Measurements from ENCODE around the gene ALG9. TPM values are rescaled to one million over a fixed set of nuclear protein-coding genes. Genes with fewer than 3 reads are reported as not detected.
"Not testable (repeated sequence)": the region's sequence is repeated elsewhere in the genome, so short reads cannot be mapped to it uniquely, and the experiment has no call there.

Gene ALG9
- total RNA-seq, 2 experiments from 2014 or later, result 32.0 to 36.6 TPM

GRCh38 chr11:111792314-111792713, 79.1 kb downstream of the ALG9 start:
- peaks cover 3% of the 10 kb centered on the region for H3K9me3 Mint-ChIP-seq
- H3K27me3 Mint-ChIP-seq, result no peaks in the 10 kb centered on the region
- intact Hi-C loops (cut with micrococcal nuclease), result no loop called here
- no peak overlapping the region for H3K4me3 Mint-ChIP-seq
- DNase-seq, result no peak
- peaks cover 14% of the 10 kb centered on the region for H3K36me3 Mint-ChIP-seq (ENCODE audit: low read depth)
- ChIA-PET POLR2A (interaction anchor here (1.1 to 1.7 kb wide), 3 partner anchors 15 to 210 kb away, joined by 3 read pairs; no protein-coding TSS in a partner anchor), CTCF (interaction anchor here (1.1 to 2.4 kb wide), 5 partner anchors 9 to 54 kb away, joined by 3 to 10 read pairs (median 4); no protein-coding TSS in a partner anchor)
- no peak overlapping the region for H3K27ac Mint-ChIP-seq
- H3K4me1 Mint-ChIP-seq (ENCODE audit: low read depth), result peaks cover 6% of the 10 kb centered on the region
- TF ChIP-seq CTCF (IDR thresholded peaks at IDR 0.05), result no peak
- no peak for ATAC-seq

- no peaks in the 10 kb centered on the region for H3K4me1 Mint-ChIP-seq (ENCODE audit: low read depth)
- H3K27ac Mint-ChIP-seq, result no peak overlapping the region
- ChIA-PET POLR2A (no interaction called here), CTCF (no interaction called here)
- no peaks in the 10 kb centered on the region for H3K9me3 Mint-ChIP-seq
- H3K4me3 Mint-ChIP-seq, result no peak overlapping the region
- DNase-seq (no peak), ATAC-seq (no peak)
- intact Hi-C loops (cut with micrococcal nuclease), result loop anchor here (10.0 kb wide), 1 partner anchor 334 kb away; no protein-coding TSS in a partner anchor
- peaks cover 7% of the 10 kb centered on the region for H3K36me3 Mint-ChIP-seq (ENCODE audit: low read depth)
- TF ChIP-seq CTCF (IDR thresholded peaks at IDR 0.05), result no peak
- H3K27me3 Mint-ChIP-seq, result no peaks in the 10 kb centered on the region
Observed at GRCh38 chr11:111788464-111788863, 82.9 kb downstream of the ALG9 start.

- Mint-ChIP-seq H3K27ac (no peak overlapping the region), H3K9me3 (no peaks in the 10 kb centered on the region), H3K27me3 (no peaks in the 10 kb centered on the region), H3K4me3 (no peak overlapping the region), H3K4me1 (ENCODE audit: low read depth) (no peaks in the 10 kb centered on the region), H3K36me3 (ENCODE audit: low read depth) (peaks cover 7% of the 10 kb centered on the region)
- intact Hi-C loops (cut with micrococcal nuclease), result loop anchor here (10.0 kb wide), 1 partner anchor 333 kb away; no protein-coding TSS in a partner anchor
- POLR2A ChIA-PET, result no interaction called here
- DNase-seq (no peak), ATAC-seq (no peak)
- TF ChIP-seq CTCF (IDR thresholded peaks at IDR 0.05), result no peak
- CTCF ChIA-PET, result no interaction called here
Observed at GRCh38 chr11:111788051-111788450, 83.3 kb downstream of the ALG9 start.

- CTCF ChIA-PET, result interaction anchor here (0.7 kb wide), 2 partner anchors 55 to 331 kb away, joined by 3 read pairs; no protein-coding TSS in a partner anchor
- ATAC-seq (no peak), DNase-seq (no peak)
- TF ChIP-seq CTCF (IDR thresholded peaks at IDR 0.05), result no peak
- Mint-ChIP-seq H3K4me3 (no peak overlapping the region), H3K9me3 (no peaks in the 10 kb centered on the region), H3K27ac (no peak overlapping the region), H3K4me1 (ENCODE audit: low read depth) (no peaks in the 10 kb centered on the region), H3K27me3 (no peaks in the 10 kb centered on the region), H3K36me3 (ENCODE audit: low read depth) (peaks cover 7% of the 10 kb centered on the region)
- POLR2A ChIA-PET, result interaction anchor here (0.6 kb wide), 1 partner anchor 19 kb away, joined by 5 read pairs; no protein-coding TSS in a partner anchor
- intact Hi-C loops (cut with micrococcal nuclease), result loop anchor here (10.0 kb wide), 1 partner anchor 331 kb away; no protein-coding TSS in a partner anchor
Observed at GRCh38 chr11:111785886-111786412, 85.4 kb downstream of the ALG9 start.

GRCh38 chr11:111785076-111785475, 86.3 kb downstream of the ALG9 start:
- no peak overlapping the region for H3K27ac Mint-ChIP-seq
- ChIA-PET CTCF (no interaction called here), POLR2A (no interaction called here)
- no peak for DNase-seq
- peaks cover 7% of the 10 kb centered on the region for H3K36me3 Mint-ChIP-seq (ENCODE audit: low read depth)
- no peaks in the 10 kb centered on the region for H3K9me3 Mint-ChIP-seq
- no peak for TF ChIP-seq CTCF (IDR thresholded peaks at IDR 0.05)
- intact Hi-C loops (cut with micrococcal nuclease), result loop anchor here (10.0 kb wide), 1 partner anchor 330 kb away; no protein-coding TSS in a partner anchor
- H3K4me3 Mint-ChIP-seq, result no peak overlapping the region
- H3K27me3 Mint-ChIP-seq, result no peaks in the 10 kb centered on the region
- ATAC-seq, result no peak
- H3K4me1 Mint-ChIP-seq (ENCODE audit: low read depth), result no peaks in the 10 kb centered on the region

GRCh38 chr11:111784311-111784710, 87.1 kb downstream of the ALG9 start:
- H3K36me3 Mint-ChIP-seq (ENCODE audit: low read depth); H3K4me1 Mint-ChIP-seq (ENCODE audit: low read depth); H3K9me3 Mint-ChIP-seq; H3K27me3 Mint-ChIP-seq; ATAC-seq; DNase-seq; H3K27ac Mint-ChIP-seq; H3K4me3 Mint-ChIP-seq; POLR2A ChIA-PET; CTCF ChIA-PET: not testable (repeated sequence)
- intact Hi-C loops (cut with micrococcal nuclease), result loop anchor here (10.0 kb wide), 1 partner anchor 330 kb away; no protein-coding TSS in a partner anchor

Measured in activated CD8-positive, alpha-beta T cell treated with anti-CD3 and anti-CD28 coated beads for 36 hours (primary cell).